CD4-positive, alpha-beta T cell treated with Interleukin-10 for 1 hour (primary cell): Measurements from ENCODE around the gene DCUN1D1.

ENCODE experiments used
- DNase-seq: peaks from one replicate; pipeline ENCODE4 v3.0.0-alpha.2; 2020

The DCUN1D1 gene

GRCh38 chr3:182925944-182926337 lies 54.4 kb downstream of the DCUN1D1 start:
- no peak for DNase-seq

GRCh38 chr3:182925330-182925943 lies 54.9 kb downstream of the DCUN1D1 start:
- DNase-seq: no peak

- DNase-seq: no peak
These were observed 58.5 kb downstream of the DCUN1D1 start for GRCh38 chr3:182921665-182922355.

GRCh38 chr3:182920515-182921084 lies 59.7 kb downstream of the DCUN1D1 start:
- no peak for DNase-seq

GRCh38 chr3:182919866-182920357 lies 60.4 kb downstream of the DCUN1D1 start:
- DNase-seq: no peak

GRCh38 chr3:182917134-182917533 lies 63.2 kb downstream of the DCUN1D1 start:
- DNase-seq: no peak

GRCh38 chr3:182914341-182914740 lies 66.0 kb downstream of the DCUN1D1 start:
- no peak for DNase-seq

- DNase-seq: peak; percentile 50
These were observed 66.4 kb downstream of the DCUN1D1 start for GRCh38 chr3:182913889-182914288.

GRCh38 chr3:182912474-182912873 lies 67.9 kb downstream of the DCUN1D1 start:
- no peak for DNase-seq

GRCh38 chr3:182911782-182912111 lies 68.6 kb downstream of the DCUN1D1 start:
- no peak for DNase-seq

GRCh38 chr3:182910936-182911781 lies 69.2 kb downstream of the DCUN1D1 start:
- peak; percentile 5 for DNase-seq

GRCh38 chr3:182909318-182910040 lies 70.9 kb downstream of the DCUN1D1 start:
- DNase-seq: peak; percentile 35

GRCh38 chr3:182908471-182908870 lies 71.9 kb downstream of the DCUN1D1 start:
- DNase-seq: no peak

GRCh38 chr3:182906036-182906435 lies 74.3 kb downstream of the DCUN1D1 start:
- no peak for DNase-seq

GRCh38 chr3:182905623-182906022 lies 74.7 kb downstream of the DCUN1D1 start:
- DNase-seq: no peak

GRCh38 chr3:182904164-182904563 lies 76.2 kb downstream of the DCUN1D1 start:
- no peak for DNase-seq

- DNase-seq: no peak
These were observed 78.1 kb downstream of the DCUN1D1 start for GRCh38 chr3:182902236-182902635.

GRCh38 chr3:182896553-182896952 lies 83.8 kb downstream of the DCUN1D1 start:
- DNase-seq: no peak

- DNase-seq: no peak
These were observed 84.7 kb downstream of the DCUN1D1 start for GRCh38 chr3:182895513-182896112.

GRCh38 chr3:182892226-182892625 lies 88.1 kb downstream of the DCUN1D1 start:
- no peak for DNase-seq

GRCh38 chr3:182891364-182891763 lies 89.0 kb downstream of the DCUN1D1 start:
- no peak for DNase-seq

- no peak for DNase-seq
These were observed 90.2 kb downstream of the DCUN1D1 start for GRCh38 chr3:182889948-182890629.
